ENCODE data around the gene SRRM4. TPM values are rescaled to one million over a fixed set of nuclear protein-coding genes. Genes with fewer than 3 reads are reported as not detected.

SRRM4 gene
- total RNA-seq, 4 donors from 2014 or later: not detected

GRCh38 chr12:119082016-119082415 is 100.7 kb downstream of the SRRM4 start:
- ATAC-seq (ENCODE audit: low FRiP score) (no peak), DNase-seq (ENCODE audit: low spot score) (no peak)
- no peak for TF ChIP-seq CTCF (IDR thresholded peaks at IDR 0.05)

GRCh38 chr12:119082496-119082895 is 101.2 kb downstream of the SRRM4 start:
- DNase-seq (ENCODE audit: low spot score) (no peak), ATAC-seq (ENCODE audit: low FRiP score) (no peak)
- no peak for TF ChIP-seq CTCF (IDR thresholded peaks at IDR 0.05)

- TF ChIP-seq CTCF (IDR thresholded peaks at IDR 0.05): no peak
- no peak for DNase-seq (ENCODE audit: low spot score)
- no peak for ATAC-seq (ENCODE audit: low FRiP score)
These were observed 107.5 kb downstream of the SRRM4 start for GRCh38 chr12:119088685-119089379.

- ATAC-seq (ENCODE audit: low FRiP score) (no peak), DNase-seq (ENCODE audit: low spot score) (no peak)
- TF ChIP-seq CTCF (IDR thresholded peaks at IDR 0.05): no peak
These were observed 108.2 kb downstream of the SRRM4 start for GRCh38 chr12:119089380-119090013.

- no peak for TF ChIP-seq CTCF (IDR thresholded peaks at IDR 0.05)
- DNase-seq (ENCODE audit: low spot score) (no peak), ATAC-seq (ENCODE audit: low FRiP score) (no peak)
These were observed 108.9 kb downstream of the SRRM4 start for GRCh38 chr12:119090276-119090675.

GRCh38 chr12:119090865-119091264 is 109.5 kb downstream of the SRRM4 start:
- TF ChIP-seq CTCF (IDR thresholded peaks at IDR 0.05): no peak
- ATAC-seq (ENCODE audit: low FRiP score) (no peak), DNase-seq (ENCODE audit: low spot score) (no peak)
